Measurements from ENCODE around the gene PRTFDC1. TPM values are rescaled to one million over a fixed set of nuclear protein-coding genes. Genes with fewer than 3 reads are reported as not detected.

Gene PRTFDC1
- total and polyA plus RNA-seq, 2 donors (not counting 1 experiment from before 2014, with no cell fraction given) = 26.9 to 32.7 TPM

DNA sequence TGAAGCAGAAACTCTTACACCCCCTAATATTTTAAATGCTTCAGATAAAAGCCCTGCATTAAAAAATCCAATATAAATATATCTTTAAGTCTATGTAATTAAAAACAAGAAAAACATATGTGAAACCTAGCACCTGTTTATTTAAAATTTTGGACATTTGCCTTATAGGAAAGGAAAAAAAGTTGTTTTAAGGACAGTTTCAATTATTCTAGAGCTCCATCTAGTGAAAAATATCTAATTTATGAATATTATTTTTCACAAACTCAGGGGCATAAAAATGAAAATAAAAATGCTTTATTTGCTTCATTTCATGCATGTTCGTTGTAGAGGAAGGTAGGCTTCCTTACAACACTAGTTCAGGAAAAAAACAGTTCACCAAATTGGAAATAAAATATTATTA, 37.5 kb upstream of the PRTFDC1 start:
- Histone ChIP-seq H3K9me3 (ENCODE audit: control insufficient read depth, insufficient read depth, low read depth, low read length) (no peaks in the 10 kb centered on the region), H2AFZ (ENCODE audit: low read length) (no peak overlapping the region), H4K20me1 (ENCODE audit: control insufficient read depth, extremely low read depth, insufficient read depth, low read length) (no peaks in the 10 kb centered on the region), H3K4me1 (ENCODE audit: control insufficient read depth, extremely low read depth, insufficient read depth, low read length) (no peaks in the 10 kb centered on the region), H3K36me3 (ENCODE audit: control insufficient read depth, insufficient read depth, low read length) (no peaks in the 10 kb centered on the region), H3K4me2 (ENCODE audit: extremely low read depth, insufficient read depth, low read length) (no peak overlapping the region), H3K9ac (ENCODE audit: insufficient read depth, low read length) (no peak overlapping the region), H3K79me2 (ENCODE audit: control insufficient read depth, insufficient read depth, low read length) (no peaks in the 10 kb centered on the region), H3K4me3 (replicated peaks in 1 of 4; ENCODE audit: control extremely low read depth in 1 of 4, insufficient read depth in 1 of 4, low read depth in 3 of 4, low read length in 4 of 4) (no peak overlapping the region), H3K27me3 (ENCODE audit: control insufficient read depth, insufficient read depth, low read length) (no peaks in the 10 kb centered on the region), H3K27ac (ENCODE audit: insufficient read depth, low read length) (no peak overlapping the region)
- peak; percentile 3 to 58 for DNase-seq (ENCODE audit: low read depth in 2 of 2)
- TF ChIP-seq, protein P1, sequence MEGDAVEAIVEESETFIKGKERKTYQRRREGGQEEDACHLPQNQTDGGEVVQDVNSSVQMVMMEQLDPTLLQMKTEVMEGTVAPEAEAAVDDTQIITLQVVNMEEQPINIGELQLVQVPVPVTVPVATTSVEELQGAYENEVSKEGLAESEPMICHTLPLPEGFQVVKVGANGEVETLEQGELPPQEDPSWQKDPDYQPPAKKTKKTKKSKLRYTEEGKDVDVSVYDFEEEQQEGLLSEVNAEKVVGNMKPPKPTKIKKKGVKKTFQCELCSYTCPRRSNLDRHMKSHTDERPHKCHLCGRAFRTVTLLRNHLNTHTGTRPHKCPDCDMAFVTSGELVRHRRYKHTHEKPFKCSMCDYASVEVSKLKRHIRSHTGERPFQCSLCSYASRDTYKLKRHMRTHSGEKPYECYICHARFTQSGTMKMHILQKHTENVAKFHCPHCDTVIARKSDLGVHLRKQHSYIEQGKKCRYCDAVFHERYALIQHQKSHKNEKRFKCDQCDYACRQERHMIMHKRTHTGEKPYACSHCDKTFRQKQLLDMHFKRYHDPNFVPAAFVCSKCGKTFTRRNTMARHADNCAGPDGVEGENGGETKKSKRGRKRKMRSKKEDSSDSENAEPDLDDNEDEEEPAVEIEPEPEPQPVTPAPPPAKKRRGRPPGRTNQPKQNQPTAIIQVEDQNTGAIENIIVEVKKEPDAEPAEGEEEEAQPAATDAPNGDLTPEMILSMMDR (conservative IDR thresholded peaks at IDR 0.05 in 1 of 2, IDR thresholded peaks at IDR 0.05 in 1 of 2; ENCODE audit: low read depth in 1 of 2, low read length in 2 of 2) = no peak
- TF ChIP-seq EZH2 (IDR thresholded peaks at IDR 0.05; ENCODE audit: low read length, missing control alignments) = no peak

GRCh38 chr10:24988831-24989640, 36.6 kb upstream of the PRTFDC1 start:
- Histone ChIP-seq H3K4me1 (ENCODE audit: control insufficient read depth, extremely low read depth, insufficient read depth, low read length) (no peaks in the 10 kb centered on the region), H3K9me3 (ENCODE audit: control insufficient read depth, insufficient read depth, low read depth, low read length) (no peaks in the 10 kb centered on the region), H2AFZ (ENCODE audit: low read length) (peak overlapping the region; percentile 60)

DNA sequence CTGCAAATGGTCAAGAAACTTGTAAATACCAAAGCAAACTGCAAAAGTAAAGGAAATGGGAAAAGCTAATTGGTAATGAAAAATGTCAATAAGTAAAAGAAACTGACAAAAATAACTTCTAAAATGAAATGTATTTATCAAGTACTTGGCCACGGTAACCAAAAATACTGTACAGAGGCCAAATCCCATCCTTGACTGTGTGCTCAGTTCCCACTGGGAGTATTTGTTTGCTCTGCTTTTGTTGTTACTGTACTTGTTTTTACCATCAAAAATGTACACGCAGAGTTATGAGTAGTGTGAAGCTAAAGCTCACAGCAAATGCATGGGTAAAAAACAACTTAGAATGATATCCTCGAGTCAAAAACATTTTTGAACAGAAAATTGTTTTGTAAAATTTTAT, 32.5 kb upstream of the PRTFDC1 start:
- Histone ChIP-seq H3K79me2 (ENCODE audit: control insufficient read depth, insufficient read depth, low read length) (no peaks in the 10 kb centered on the region), H2AFZ (ENCODE audit: low read length) (no peak overlapping the region), H3K9ac (ENCODE audit: insufficient read depth, low read length) (no peak overlapping the region), H4K20me1 (ENCODE audit: control insufficient read depth, extremely low read depth, insufficient read depth, low read length) (no peaks in the 10 kb centered on the region), H3K4me3 (replicated peaks in 1 of 4; ENCODE audit: control extremely low read depth in 1 of 4, insufficient read depth in 1 of 4, low read depth in 3 of 4, low read length in 4 of 4) (no peak overlapping the region), H3K4me2 (ENCODE audit: extremely low read depth, insufficient read depth, low read length) (no peak overlapping the region), H3K36me3 (ENCODE audit: control insufficient read depth, insufficient read depth, low read length) (no peaks in the 10 kb centered on the region), H3K4me1 (ENCODE audit: control insufficient read depth, extremely low read depth, insufficient read depth, low read length) (no peaks in the 10 kb centered on the region), H3K27me3 (ENCODE audit: control insufficient read depth, insufficient read depth, low read length) (no peaks in the 10 kb centered on the region), H3K27ac (ENCODE audit: insufficient read depth, low read length) (no peak overlapping the region), H3K9me3 (ENCODE audit: control insufficient read depth, insufficient read depth, low read depth, low read length) (no peaks in the 10 kb centered on the region)
- no peak for DNase-seq (ENCODE audit: low read depth in 2 of 2)
- no peak for TF ChIP-seq EZH2 (IDR thresholded peaks at IDR 0.05; ENCODE audit: low read length, missing control alignments)
- TF ChIP-seq, protein P1 (conservative IDR thresholded peaks at IDR 0.05 in 1 of 2, IDR thresholded peaks at IDR 0.05 in 1 of 2; ENCODE audit: low read depth in 1 of 2, low read length in 2 of 2) = no peak

More at GRCh38 chr10:24988831-24989640, 36.6 kb upstream of the PRTFDC1 start:
- no peak for TF ChIP-seq EZH2 (IDR thresholded peaks at IDR 0.05; ENCODE audit: low read length, missing control alignments)
- TF ChIP-seq, protein P1 (conservative IDR thresholded peaks at IDR 0.05 in 1 of 2, IDR thresholded peaks at IDR 0.05 in 1 of 2; ENCODE audit: low read depth in 1 of 2, low read length in 2 of 2) = no peak
- no peak overlapping the region for H3K27ac ChIP-seq (ENCODE audit: insufficient read depth, low read length)
- no peaks in the 10 kb centered on the region for H3K79me2 ChIP-seq (ENCODE audit: control insufficient read depth, insufficient read depth, low read length)
- H3K27me3 ChIP-seq (ENCODE audit: control insufficient read depth, insufficient read depth, low read length) = no peaks in the 10 kb centered on the region
- no peak for DNase-seq (ENCODE audit: low read depth in 2 of 2)
- H3K4me3 ChIP-seq (replicated peaks in 1 of 4; ENCODE audit: control extremely low read depth in 1 of 4, insufficient read depth in 1 of 4, low read depth in 3 of 4, low read length in 4 of 4) = no peak overlapping the region
- H3K9ac ChIP-seq (ENCODE audit: insufficient read depth, low read length) = no peak overlapping the region
- H3K36me3 ChIP-seq (ENCODE audit: control insufficient read depth, insufficient read depth, low read length) = no peaks in the 10 kb centered on the region
- no peak overlapping the region for H3K4me2 ChIP-seq (ENCODE audit: extremely low read depth, insufficient read depth, low read length)
- no peaks in the 10 kb centered on the region for H4K20me1 ChIP-seq (ENCODE audit: control insufficient read depth, extremely low read depth, insufficient read depth, low read length)
